ENCODE results near the gene IRF1. TPM values are rescaled to one million over a fixed set of nuclear protein-coding genes. Genes with fewer than 3 reads are reported as not detected.
A peak's percentile ranks its signal among the peaks of the same experiment; 100 is the strongest.

IRF1 gene, protein sequence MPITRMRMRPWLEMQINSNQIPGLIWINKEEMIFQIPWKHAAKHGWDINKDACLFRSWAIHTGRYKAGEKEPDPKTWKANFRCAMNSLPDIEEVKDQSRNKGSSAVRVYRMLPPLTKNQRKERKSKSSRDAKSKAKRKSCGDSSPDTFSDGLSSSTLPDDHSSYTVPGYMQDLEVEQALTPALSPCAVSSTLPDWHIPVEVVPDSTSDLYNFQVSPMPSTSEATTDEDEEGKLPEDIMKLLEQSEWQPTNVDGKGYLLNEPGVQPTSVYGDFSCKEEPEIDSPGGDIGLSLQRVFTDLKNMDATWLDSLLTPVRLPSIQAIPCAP
- total RNA-seq (34.7 TPM), polyA plus RNA-seq (47.7 TPM)
- long read RNA-seq, donor 1, partial matches to known transcripts: 0 of 2 reads
- long read RNA-seq, donor 1, other reads (novel, unspliced or antisense): 0 of 2 reads
- long read RNA-seq, donor 2: 0 reads
- long read RNA-seq, donor 3, transcript IRF1-201 (10 exons, 3,579 nt): major isoform, 14 of 22 reads
- long read RNA-seq, donor 3, partial matches to known transcripts: 7 of 22 reads
- long read RNA-seq, donor 3, other reads (novel, unspliced or antisense): 0 of 22 reads
- long read RNA-seq, donor 4, full-length matches to known transcripts: 4 of 4 reads
- long read RNA-seq, donor 4, partial matches to known transcripts: 0 of 4 reads
- long read RNA-seq, donor 4, other reads (novel, unspliced or antisense): 0 of 4 reads
- long read RNA-seq, donor 5, transcript IRF1-201 (10 exons, 3,579 nt): major isoform, 14 of 14 reads
- long read RNA-seq, donor 5, partial matches to known transcripts: 0 of 14 reads
- long read RNA-seq, donor 5, other reads (novel, unspliced or antisense): 0 of 14 reads
- long read RNA-seq, donor 6, transcript IRF1-201 (10 exons, 3,579 nt): major isoform, 5 of 6 reads
- long read RNA-seq, donor 6, partial matches to known transcripts: 0 of 6 reads
- long read RNA-seq, donor 6, other reads (novel, unspliced or antisense): 0 of 6 reads
- long read RNA-seq, donor 7, full-length matches to known transcripts: 8 of 8 reads
- long read RNA-seq, donor 7, partial matches to known transcripts: 0 of 8 reads
- long read RNA-seq, donor 7, other reads (novel, unspliced or antisense): 0 of 8 reads
- long read RNA-seq, donor 8, transcript IRF1-201 (10 exons, 3,579 nt): major isoform, 9 of 14 reads
- long read RNA-seq, donor 8, partial matches to known transcripts: 5 of 14 reads
- long read RNA-seq, donor 8, other reads (novel, unspliced or antisense): 0 of 14 reads
- long read RNA-seq, donor 9, transcript IRF1-201 (10 exons, 3,579 nt): major isoform, 5 of 6 reads
- long read RNA-seq, donor 9, partial matches to known transcripts: 0 of 6 reads
- long read RNA-seq, donor 9, other reads (novel, unspliced or antisense): 0 of 6 reads
- long read RNA-seq, donor 10, full-length matches to known transcripts: 10 of 10 reads
- long read RNA-seq, donor 10, partial matches to known transcripts: 0 of 10 reads
- long read RNA-seq, donor 10, other reads (novel, unspliced or antisense): 0 of 10 reads

DNA sequence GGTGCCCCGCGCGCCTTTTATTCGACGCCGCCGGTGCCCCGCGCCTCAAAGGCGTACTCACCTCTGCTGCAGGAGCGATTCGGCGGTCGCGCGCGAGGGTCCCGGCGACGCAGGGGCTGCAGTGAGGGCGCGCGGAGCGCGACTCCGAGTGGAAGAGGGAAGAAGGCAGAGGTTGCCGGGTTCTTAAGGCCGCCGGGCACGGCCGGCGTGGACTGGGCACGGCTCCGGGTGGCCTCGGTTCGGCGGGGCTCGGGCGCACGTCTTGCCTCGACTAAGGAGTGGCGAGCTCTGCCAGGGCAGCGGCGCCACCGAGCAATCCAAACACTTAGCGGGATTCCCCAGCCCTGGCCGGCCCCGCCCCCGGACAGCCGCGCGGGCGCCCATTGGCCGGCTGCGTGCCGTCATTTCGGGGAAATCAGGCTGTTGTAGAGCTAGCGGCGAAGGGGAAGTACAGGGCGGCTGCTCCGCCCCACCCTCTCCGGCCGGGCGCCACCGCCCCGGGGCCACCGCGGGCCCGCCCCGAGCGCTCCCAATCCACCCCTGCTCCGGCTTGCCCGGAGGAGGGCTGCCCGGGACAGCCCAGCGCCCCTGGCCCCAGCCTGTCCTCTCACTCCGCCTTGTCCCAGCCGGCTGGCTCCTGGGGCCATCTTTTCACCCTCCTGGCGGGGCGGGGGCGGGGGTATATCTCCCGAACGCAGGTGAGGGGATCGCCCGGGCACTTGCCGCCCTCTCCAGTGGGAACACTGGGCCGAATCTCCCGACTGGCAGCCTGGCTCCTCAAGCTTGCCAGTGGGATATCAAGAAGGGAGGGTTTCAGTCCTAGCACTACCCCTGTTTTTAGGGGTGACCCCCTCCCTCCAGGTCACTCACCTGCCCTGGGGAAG, at the start of gene IRF1:
Gene IRF1, minus strand, starts transcription at position 290 of the 884 bp plus-strand sequence. CDS start 1,295 bp downstream, outside the sequence.
- H3K27me3 ChIP-seq (ENCODE audit: control insufficient read depth in 2 of 2, insufficient read depth in 1 of 2, low read length in 1 of 2): no peaks in the 10 kb centered on the region
- peaks cover 26 to 37% of the 10 kb centered on the region in 2 donors for H3K36me3 ChIP-seq (ENCODE audit: control insufficient read depth in 2 of 2, insufficient read depth in 2 of 2, low read length in 1 of 2)
- peaks cover 28 to 78% of the 10 kb centered on the region in 2 donors for H3K4me1 ChIP-seq (ENCODE audit: control insufficient read depth in 2 of 2, insufficient read depth in 2 of 2, low read length in 2 of 2)
- peak in 8 of 9 donors; percentile 80 to 97 (median 92) for DNase-seq (ENCODE audit: low read depth in 6 of 9, low spot score in 9 of 9)
- peak within 1 kb of the TSS; percentile 53 to 89 for H3K4me3 ChIP-seq (ENCODE audit: low read length in 2 of 2)
- peak within 1 kb of the TSS; percentile 94 to 98 for H3K27ac ChIP-seq (ENCODE audit: low read depth in 1 of 2, low read length in 1 of 2)
- under 1% methylated on average over 87 of the region's 87 CpGs for WGBS
- H3K9me3 ChIP-seq (ENCODE audit: control insufficient read depth in 2 of 2, insufficient read depth in 1 of 2, low read length in 1 of 2): no peaks in the 10 kb centered on the region

DNA sequence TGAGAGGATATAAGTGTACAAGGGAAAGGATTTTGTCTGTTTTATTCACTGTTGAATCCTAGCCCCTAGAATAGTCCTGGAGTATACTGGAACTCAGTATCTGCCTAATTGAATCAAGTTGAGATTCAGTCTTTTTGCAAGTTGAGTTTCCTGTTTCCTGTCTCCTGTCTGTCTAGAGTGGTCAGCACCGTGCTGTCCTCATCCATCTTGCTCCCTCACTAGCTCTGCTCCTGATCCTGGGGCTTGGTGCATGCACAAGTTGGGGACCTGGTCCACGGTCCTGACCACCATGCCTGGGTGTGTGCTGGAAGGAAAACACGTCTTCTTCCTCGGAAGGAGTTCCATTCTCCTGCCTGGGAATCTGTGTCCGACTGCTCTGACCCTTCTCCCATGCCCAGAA, 49.6 kb upstream of the IRF1 start:
- no peak for DNase-seq (ENCODE audit: low read depth in 6 of 9, low spot score in 9 of 9)
- no peaks in the 10 kb centered on the region for H3K36me3 ChIP-seq (ENCODE audit: control insufficient read depth in 2 of 2, insufficient read depth in 2 of 2, low read length in 1 of 2)
- no peak overlapping the region for H3K4me3 ChIP-seq (ENCODE audit: low read length in 2 of 2)
- H3K27ac ChIP-seq (ENCODE audit: low read depth in 1 of 2, low read length in 1 of 2): no peak overlapping the region
- no peaks in the 10 kb centered on the region for H3K9me3 ChIP-seq (ENCODE audit: control insufficient read depth in 2 of 2, insufficient read depth in 1 of 2, low read length in 1 of 2)
- H3K4me1 ChIP-seq (ENCODE audit: control insufficient read depth in 2 of 2, insufficient read depth in 2 of 2, low read length in 2 of 2): no peaks in the 10 kb centered on the region
- WGBS: 89% methylated on average over 5 of the region's 5 CpGs
- H3K27me3 ChIP-seq (ENCODE audit: control insufficient read depth in 2 of 2, insufficient read depth in 1 of 2, low read length in 1 of 2): no peaks in the 10 kb centered on the region

DNA sequence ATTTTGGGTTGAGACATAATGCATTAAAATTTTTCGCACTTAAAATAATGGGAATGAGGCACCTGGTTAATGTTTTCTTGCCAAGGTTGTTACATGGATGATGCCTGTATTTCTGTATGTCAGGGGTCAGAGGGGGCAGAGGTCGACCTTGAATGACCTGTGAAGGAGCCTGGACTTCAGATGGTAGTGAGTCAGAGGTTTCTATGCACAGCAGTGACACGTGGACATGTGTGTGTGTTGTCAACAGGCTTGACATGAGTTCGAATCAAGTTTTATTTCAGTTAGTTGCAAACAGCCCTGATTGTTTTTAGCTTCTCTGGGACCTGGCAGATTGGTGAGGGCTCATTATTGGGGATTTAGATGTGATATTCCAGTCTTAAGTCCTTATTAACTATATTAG, 49.1 kb upstream of the IRF1 start:
- no peaks in the 10 kb centered on the region for H3K27me3 ChIP-seq (ENCODE audit: control insufficient read depth in 2 of 2, insufficient read depth in 1 of 2, low read length in 1 of 2)
- no peaks in the 10 kb centered on the region for H3K4me1 ChIP-seq (ENCODE audit: control insufficient read depth in 2 of 2, insufficient read depth in 2 of 2, low read length in 2 of 2)
- no peak for DNase-seq (ENCODE audit: low read depth in 6 of 9, low spot score in 9 of 9)
- H3K36me3 ChIP-seq (ENCODE audit: control insufficient read depth in 2 of 2, insufficient read depth in 2 of 2, low read length in 1 of 2): no peaks in the 10 kb centered on the region
- H3K4me3 ChIP-seq (ENCODE audit: low read length in 2 of 2): no peak overlapping the region
- no peak overlapping the region for H3K27ac ChIP-seq (ENCODE audit: low read depth in 1 of 2, low read length in 1 of 2)
- H3K9me3 ChIP-seq (ENCODE audit: control insufficient read depth in 2 of 2, insufficient read depth in 1 of 2, low read length in 1 of 2): no peaks in the 10 kb centered on the region
- 90% methylated on average over 4 of the region's 4 CpGs for WGBS

- WGBS: 93% methylated on average over 4 of the region's 4 CpGs
- no peak overlapping the region for H3K4me3 ChIP-seq (ENCODE audit: low read length in 2 of 2)
- H3K27me3 ChIP-seq (ENCODE audit: control insufficient read depth in 2 of 2, insufficient read depth in 1 of 2, low read length in 1 of 2): no peaks in the 10 kb centered on the region
- no peak for DNase-seq (ENCODE audit: low read depth in 6 of 9, low spot score in 9 of 9)
- H3K36me3 ChIP-seq (ENCODE audit: control insufficient read depth in 2 of 2, insufficient read depth in 2 of 2, low read length in 1 of 2): no peaks in the 10 kb centered on the region
- no peak overlapping the region for H3K27ac ChIP-seq (ENCODE audit: low read depth in 1 of 2, low read length in 1 of 2)
- no peaks in the 10 kb centered on the region for H3K9me3 ChIP-seq (ENCODE audit: control insufficient read depth in 2 of 2, insufficient read depth in 1 of 2, low read length in 1 of 2)
- H3K4me1 ChIP-seq (ENCODE audit: control insufficient read depth in 2 of 2, insufficient read depth in 2 of 2, low read length in 2 of 2): peaks cover 4 to 15% of the 10 kb centered on the region in 2 donors
Observed at GRCh38 chr5:132530946-132531345, 40.4 kb upstream of the IRF1 start.

GRCh38 chr5:132528866-132529634, 38.5 kb upstream of the IRF1 start:
- Histone ChIP-seq H3K4me3 (ENCODE audit: low read length in 2 of 2) (no peak overlapping the region), H3K36me3 (ENCODE audit: control insufficient read depth in 2 of 2, insufficient read depth in 2 of 2, low read length in 1 of 2) (no peaks in the 10 kb centered on the region), H3K27ac (ENCODE audit: low read depth in 1 of 2, low read length in 1 of 2) (no peak overlapping the region), H3K9me3 (ENCODE audit: control insufficient read depth in 2 of 2, insufficient read depth in 1 of 2, low read length in 1 of 2) (no peaks in the 10 kb centered on the region), H3K4me1 (ENCODE audit: control insufficient read depth in 2 of 2, insufficient read depth in 2 of 2, low read length in 2 of 2) (peaks cover 4 to 15% of the 10 kb centered on the region in 2 donors), H3K27me3 (ENCODE audit: control insufficient read depth in 2 of 2, insufficient read depth in 1 of 2, low read length in 1 of 2) (no peaks in the 10 kb centered on the region)
- peak in 6 of 9 donors; percentile 15 to 71 (median 32) for DNase-seq (ENCODE audit: low read depth in 6 of 9, low spot score in 9 of 9)
- 38% methylated on average over 6 of the region's 6 CpGs for WGBS

DNA sequence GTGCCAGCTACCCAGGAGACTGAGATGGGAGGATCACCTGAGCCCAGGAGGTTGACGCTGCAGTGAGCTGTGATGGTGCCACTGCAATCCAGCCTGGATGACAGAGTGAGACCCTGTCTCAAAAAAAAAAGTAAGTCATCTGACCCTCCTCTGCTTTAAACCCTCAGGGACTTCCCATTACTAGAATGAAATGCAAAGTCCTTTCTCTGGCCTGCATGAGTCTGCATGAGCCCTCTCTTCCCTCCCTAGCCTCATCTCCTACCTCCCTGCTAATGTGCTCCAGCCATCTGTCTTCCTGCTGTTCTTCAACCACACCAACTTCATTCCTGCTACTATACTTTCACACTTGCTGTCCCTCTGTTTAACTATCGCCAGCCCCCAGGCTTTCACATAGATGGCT, 37.4 kb upstream of the IRF1 start:
- no peaks in the 10 kb centered on the region for H3K36me3 ChIP-seq (ENCODE audit: control insufficient read depth in 2 of 2, insufficient read depth in 2 of 2, low read length in 1 of 2)
- no peak overlapping the region for H3K27ac ChIP-seq (ENCODE audit: low read depth in 1 of 2, low read length in 1 of 2)
- no peak overlapping the region for H3K4me3 ChIP-seq (ENCODE audit: low read length in 2 of 2)
- no peaks in the 10 kb centered on the region for H3K9me3 ChIP-seq (ENCODE audit: control insufficient read depth in 2 of 2, insufficient read depth in 1 of 2, low read length in 1 of 2)
- DNase-seq (ENCODE audit: low read depth in 6 of 9, low spot score in 9 of 9): no peak
- WGBS: 95% methylated on average over 2 of the region's 2 CpGs
- no peaks in the 10 kb centered on the region for H3K27me3 ChIP-seq (ENCODE audit: control insufficient read depth in 2 of 2, insufficient read depth in 1 of 2, low read length in 1 of 2)
- peaks cover 4 to 15% of the 10 kb centered on the region in 2 donors for H3K4me1 ChIP-seq (ENCODE audit: control insufficient read depth in 2 of 2, insufficient read depth in 2 of 2, low read length in 2 of 2)

- Histone ChIP-seq H3K36me3 (ENCODE audit: control insufficient read depth in 2 of 2, insufficient read depth in 2 of 2, low read length in 1 of 2) (no peaks in the 10 kb centered on the region), H3K27me3 (ENCODE audit: control insufficient read depth in 2 of 2, insufficient read depth in 1 of 2, low read length in 1 of 2) (no peaks in the 10 kb centered on the region), H3K27ac (ENCODE audit: low read depth in 1 of 2, low read length in 1 of 2) (no peak overlapping the region), H3K4me3 (ENCODE audit: low read length in 2 of 2) (no peak overlapping the region), H3K4me1 (ENCODE audit: control insufficient read depth in 2 of 2, insufficient read depth in 2 of 2, low read length in 2 of 2) (peaks cover 4 to 15% of the 10 kb centered on the region in 2 donors), H3K9me3 (ENCODE audit: control insufficient read depth in 2 of 2, insufficient read depth in 1 of 2, low read length in 1 of 2) (no peaks in the 10 kb centered on the region)
- peak in 1 of 9 donors; percentile 2 for DNase-seq (ENCODE audit: low read depth in 6 of 9, low spot score in 9 of 9)
- WGBS: 67% methylated on average over 8 of the region's 8 CpGs
Observed at GRCh38 chr5:132526974-132527564, 36.5 kb upstream of the IRF1 start.

All from thymus (tissue), 14 donors.